OCI-LY7 (cell line): ENCODE measurements around the gene CRELD1. TPM values are rescaled to one million over a fixed set of nuclear protein-coding genes. Genes with fewer than 3 reads are reported as not detected.

Experiments
- BruUV-seq: library from RNA; stranded (reverse); fragments of 400-500 nt; replicated peaks from 2 replicates; lab custom pipeline; 2021; lab: Mats Ljungman, UMichigan
- CTCF ChIA-PET: fragments of 300-600 bp; sonication (Branson Sonifier 250); formaldehyde crosslinking; loops from one replicate; lab custom pipeline; 2022; ENCODE audit warnings: antibody characterized with exemption; ENCODE audit not compliant: unreplicated experiment; lab: Charles Lee
- POLR2A ChIA-PET: fragments of 300-600 bp; sonication (Branson Sonifier 250); formaldehyde crosslinking; loops from one replicate; lab custom pipeline; 2022; ENCODE audit warnings: antibody characterized with exemption; lab: Charles Lee
- DNase-seq: peaks from one replicate; pipeline ENCODE4 v3.0.0-alpha.2; 2015; ENCODE audit warnings: low spot score
- H2AFZ ChIP-seq: fragments of 200-600 bp; sonication (generic), shearing (Covaris generic); 2 replicates; pipeline ENCODE4 v1.6.1; 2014; ENCODE audit warnings: mild to moderate bottlenecking, antibody characterized with exemption, low read length, moderate library complexity
- H3K27ac ChIP-seq: fragments of 200-600 bp; sonication (generic); 2 replicates; pipeline ENCODE4 v1.5.1; 2014; ENCODE audit warnings: mixed run types, low read depth, mild to moderate bottlenecking, moderate library complexity, low read length, inconsistent platforms; ENCODE audit not compliant: poor library complexity, severe bottlenecking
- H3K36me3 ChIP-seq: fragments of 200-600 bp; sonication (generic); 2 replicates; pipeline ENCODE4 v1.6.1; 2014; ENCODE audit warnings: mild to moderate bottlenecking, antibody characterized with exemption, low read length, moderate library complexity, mixed read lengths; ENCODE audit not compliant: insufficient read depth
- H3K4me1 ChIP-seq: fragments of 200-600 bp; sonication (generic); 2 replicates; pipeline ENCODE4 v1.5.1; 2014; ENCODE audit warnings: mild to moderate bottlenecking, low read length; ENCODE audit not compliant: insufficient read depth, poor library complexity, severe bottlenecking
- H3K4me2 ChIP-seq: fragments of 200-600 bp; sonication (generic); 2 replicates; pipeline ENCODE4 v1.6.1; 2014; ENCODE audit warnings: mild to moderate bottlenecking, low read length
- H3K4me3 ChIP-seq: fragments of 200-600 bp; sonication (generic); 2 replicates; pipeline ENCODE4 v1.5.1; 2014; ENCODE audit warnings: mild to moderate bottlenecking, low read depth, low read length; ENCODE audit not compliant: poor library complexity, severe bottlenecking
- H3K79me2 ChIP-seq: fragments of 200-600 bp; sonication (generic); 2 replicates; pipeline ENCODE4 v1.6.1; 2016; ENCODE audit warnings: low read depth, mild to moderate bottlenecking, low read length, moderate library complexity, mixed read lengths; ENCODE audit not compliant: insufficient read depth
- H3K9me2 ChIP-seq: fragments of 200-600 bp; sonication (generic); 2 replicates; pipeline ENCODE4 v1.6.1; 2016; ENCODE audit warnings: mild to moderate bottlenecking, low read length, mixed read lengths; ENCODE audit not compliant: insufficient read depth
- H3K9me3 ChIP-seq: fragments of 200-600 bp; sonication (generic); 2 replicates; pipeline ENCODE4 v1.6.1; 2014; ENCODE audit warnings: mild to moderate bottlenecking, mixed run types, low read length, mixed read lengths
- H4K20me1 ChIP-seq: fragments of 200-600 bp; sonication (generic); 2 replicates; pipeline ENCODE4 v1.6.1; 2014; ENCODE audit warnings: mild to moderate bottlenecking, antibody characterized with exemption, low read length, moderate library complexity, mixed read lengths; ENCODE audit not compliant: insufficient read depth
- CTCF ChIP-seq: fragments of 200-600 bp; sonication (generic); conservative IDR thresholded peaks from 2 replicates; pipeline ENCODE4 v1.5.1; 2014; ENCODE audit warnings: mild to moderate bottlenecking, antibody characterized with exemption, low read length, moderate library complexity, mixed read lengths
- EZH2phosphoT487 ChIP-seq: fragments of 200-600 bp; sonication (generic); IDR thresholded peaks from 2 replicates; pipeline ENCODE4 v1.6.1; 2018; ENCODE audit warnings: low read depth, borderline replicate concordance, mild to moderate bottlenecking, mixed run types, antibody characterized with exemption, low read length, moderate library complexity, mixed read lengths
- intact Hi-C: fragments of 100-400 bp; cut with micrococcal nuclease; formaldehyde crosslinking; loops from one replicate; pipeline ENCODE4 v1.10.0; 2022; ENCODE audit not compliant: unreplicated experiment
- total RNA-seq, 2 experiments: library from RNA; depleted of rRNA in 1 of 2; stranded (reverse); fragments of >200 nt in 1 of 2; shearing (Covaris generic) in 1 of 2; gene quantifications; 2 replicates each; pipeline ENCODE4 v1.2.3, GENCODE V29; 2014 to 2022

CRELD1 gene
- total RNA-seq, 2 experiments from 2014 or later, result 20.9 to 23.4 TPM

DNA sequence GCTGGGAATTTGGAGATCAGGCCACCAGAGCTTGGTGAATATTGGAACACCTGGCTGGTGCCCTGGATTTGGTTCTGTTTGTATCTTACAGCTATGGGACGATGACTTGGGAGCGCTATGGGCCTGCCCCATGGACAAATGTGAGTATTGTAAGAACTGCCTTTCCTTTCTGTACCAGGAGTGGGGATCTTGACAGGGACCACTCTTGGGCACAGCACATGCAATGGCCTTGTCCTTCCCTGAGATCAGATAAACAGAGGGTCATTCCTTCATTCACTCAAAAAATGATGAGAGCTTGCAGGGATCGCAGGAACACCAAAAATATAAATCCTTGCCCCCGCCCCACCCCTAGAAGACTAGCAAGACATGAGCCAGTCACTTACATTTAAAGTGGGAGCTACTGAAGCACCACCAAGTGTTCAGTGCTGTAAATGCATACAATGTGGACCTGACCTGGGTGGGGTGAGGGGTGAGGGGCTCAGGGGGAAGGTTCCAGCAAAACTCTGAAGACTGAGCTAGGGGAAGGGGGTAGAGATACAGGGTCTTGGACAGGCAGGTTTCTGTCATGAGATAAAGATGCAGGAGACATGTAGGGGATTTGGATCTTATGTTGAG lies 2.7 kb upstream of the CRELD1 start:
- POLR2A ChIA-PET, result interaction anchor here (0.6 to 1.6 kb wide), 6 partner anchors 11 to 365 kb away, joined by 3 to 10 read pairs (median 4); partner anchors contain the start of gene EMC3
- Histone ChIP-seq H3K79me2 (no peaks in the 10 kb centered on the region; the same call in 1 of the 2 replicates), H3K4me2 (no peak overlapping the region), H3K36me3 (peaks cover 5% of the 10 kb centered on the region; the same call in 1 of the 2 replicates), H3K9me3 (no peaks in the 10 kb centered on the region), H2AFZ (no peak overlapping the region), H3K27ac (no peak overlapping the region), H3K4me1 (peaks cover 22% of the 10 kb centered on the region), H3K4me3 (no peak overlapping the region), H4K20me1 (no peaks in the 10 kb centered on the region), H3K9me2 (no peaks in the 10 kb centered on the region)
- peak; percentile 39 for DNase-seq
- no TSS peak for BruUV-seq
- TF ChIP-seq CTCF, result peak; percentile 65
- TF ChIP-seq EZH2phosphoT487, result no peak
- CTCF ChIA-PET, result interaction anchor here (0.6 to 1.0 kb wide), 3 partner anchors 22 to 1632 kb away, joined by 3 read pairs; no protein-coding TSS in a partner anchor
- intact Hi-C loops, result loop anchor here (2.0 to 10.0 kb wide), 7 partner anchors 40 to 534 kb away; partner anchors contain the start of genes ARPC4, JAGN1, RPUSD3 and SEC13

- POLR2A ChIA-PET, result interaction anchor here (0.6 to 1.6 kb wide), 9 partner anchors 12 to 388 kb away, joined by 3 to 10 read pairs (median 4); partner anchors contain the start of genes EMC3, JAGN1 and RPUSD3
- Histone ChIP-seq H2AFZ (peak overlapping the region; percentile 77), H3K9me3 (no peaks in the 10 kb centered on the region), H3K4me2 (peak overlapping the region; percentile 98), H3K4me3 (peak overlapping the region; percentile 71), H3K27ac (peak overlapping the region; percentile 76), H3K4me1 (peaks cover 22% of the 10 kb centered on the region), H4K20me1 (no peaks in the 10 kb centered on the region), H3K9me2 (no peaks in the 10 kb centered on the region), H3K79me2 (no peaks in the 10 kb centered on the region; the same call in 1 of the 2 replicates), H3K36me3 (peaks cover 15% of the 10 kb centered on the region; the same call in 1 of the 2 replicates)
- CTCF ChIA-PET, result interaction anchor here (0.6 to 1.4 kb wide), 4 partner anchors 9 to 389 kb away, joined by 3 to 4 read pairs (median 3); partner anchors contain the start of genes PRRT3 and SEC13
- BruUV-seq, result no TSS peak
- intact Hi-C loops, result loop anchor here (2.0 to 10.0 kb wide), 8 partner anchors 54 to 535 kb away; partner anchors contain the start of genes ARPC4, EMC3, FANCD2 and RPUSD3
- no peak for DNase-seq
- TF ChIP-seq EZH2phosphoT487 (no peak), CTCF (no peak)
These were observed 1.1 kb upstream of the CRELD1 start for GRCh38 chr3:9932535-9932842.
